GM20431 (cell line): ENCODE measurements around the gene PAPPA.

Experiments
- in situ Hi-C: fragments of 300-500 bp; cut with MseI, MboI; formaldehyde crosslinking; loops from one replicate; pipeline ENCODE4 v1.15.0; 2020; ENCODE audit warnings: low sequenced_read_pairs; ENCODE audit not compliant: unreplicated experiment

The PAPPA gene

GRCh38 chr9:116179568-116179967 is 26.0 kb downstream of the PAPPA start:
- in situ Hi-C loops, result no loop called here

DNA sequence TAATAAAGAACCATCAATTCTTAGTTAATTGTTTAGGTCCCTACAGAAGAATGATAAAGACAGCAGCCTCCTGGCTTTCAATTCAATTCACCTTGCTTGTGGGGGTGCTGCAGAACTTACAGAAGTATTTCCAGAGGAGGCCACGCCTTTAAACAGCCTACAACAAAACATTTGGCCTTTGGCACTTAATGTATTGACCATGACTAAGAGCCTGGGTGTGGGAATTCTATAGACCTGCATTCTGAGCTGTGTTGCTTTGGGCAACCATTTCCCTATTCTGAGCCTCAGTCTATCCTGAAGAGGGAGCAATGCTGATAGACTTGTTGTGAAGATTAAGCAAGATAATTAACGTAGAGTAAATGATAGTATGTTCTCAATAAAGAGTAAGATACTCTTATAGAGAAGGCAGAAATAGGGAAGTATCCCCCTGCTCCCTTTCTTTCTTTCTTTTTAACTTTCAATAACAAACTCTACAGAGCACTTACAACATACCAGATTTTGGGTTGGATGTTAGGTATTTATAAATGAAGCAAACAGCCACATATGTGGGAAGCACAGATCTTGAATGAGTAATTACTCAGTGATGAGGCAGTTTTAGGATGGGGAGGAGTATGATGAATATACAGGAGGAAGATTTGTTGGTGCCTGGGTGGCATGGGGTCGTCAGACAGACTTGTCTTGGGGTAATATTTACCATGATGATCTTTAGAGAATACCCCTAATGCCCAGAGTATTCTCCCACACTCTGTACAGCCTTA is 28.4 kb downstream of the PAPPA start:
- in situ Hi-C loops, result no loop called here

- in situ Hi-C loops, result no loop called here
Measured at GRCh38 chr9:116182876-116183275, 29.3 kb downstream of the PAPPA start.

- in situ Hi-C loops, result no loop called here
Measured at GRCh38 chr9:116187570-116188170, 34.1 kb downstream of the PAPPA start.

- in situ Hi-C loops, result no loop called here
Measured at GRCh38 chr9:116189683-116190082, 36.1 kb downstream of the PAPPA start.

- in situ Hi-C loops, result no loop called here
Measured at GRCh38 chr9:116190637-116191396, 37.2 kb downstream of the PAPPA start.

DNA sequence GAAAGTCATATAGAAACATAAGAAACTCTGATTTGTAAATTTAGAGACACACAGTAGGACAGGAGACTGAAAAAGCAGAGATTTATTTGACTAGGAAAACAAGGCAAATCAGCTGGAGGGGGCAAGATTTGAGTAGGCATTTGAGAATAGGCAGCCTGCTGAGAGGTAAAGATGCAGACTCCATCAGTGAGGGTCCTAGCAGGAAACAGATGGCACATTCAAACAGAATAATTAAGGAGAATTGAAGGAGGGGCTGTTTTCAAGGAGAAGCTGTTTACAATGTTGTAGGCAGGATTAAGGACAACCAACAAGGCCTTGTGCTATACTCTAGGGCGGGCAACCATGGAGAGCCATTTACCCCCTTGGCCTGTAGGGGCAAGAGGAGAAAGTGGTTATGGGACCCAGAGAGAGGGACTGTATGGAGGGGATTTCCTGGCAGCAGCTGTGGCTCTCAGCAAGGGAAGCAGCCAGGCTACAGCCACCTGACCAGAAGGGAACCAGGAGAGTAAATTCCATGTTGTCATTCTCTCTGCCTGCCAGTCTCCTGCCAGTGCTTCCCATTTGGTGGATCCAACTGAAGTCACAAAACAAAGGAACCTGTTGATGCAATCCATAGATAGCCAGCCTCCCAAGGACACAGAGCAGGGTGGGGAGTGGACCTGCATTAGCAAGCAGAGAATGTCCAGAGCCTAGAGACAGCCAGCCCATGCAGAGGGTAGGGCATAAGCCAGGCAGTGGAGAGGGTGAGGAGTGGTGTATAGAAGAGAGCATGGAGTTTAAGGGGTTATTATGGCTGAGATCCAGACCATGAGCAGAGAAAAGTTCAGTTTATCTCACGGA is 38.2 kb downstream of the PAPPA start:
- in situ Hi-C loops, result no loop called here

DNA sequence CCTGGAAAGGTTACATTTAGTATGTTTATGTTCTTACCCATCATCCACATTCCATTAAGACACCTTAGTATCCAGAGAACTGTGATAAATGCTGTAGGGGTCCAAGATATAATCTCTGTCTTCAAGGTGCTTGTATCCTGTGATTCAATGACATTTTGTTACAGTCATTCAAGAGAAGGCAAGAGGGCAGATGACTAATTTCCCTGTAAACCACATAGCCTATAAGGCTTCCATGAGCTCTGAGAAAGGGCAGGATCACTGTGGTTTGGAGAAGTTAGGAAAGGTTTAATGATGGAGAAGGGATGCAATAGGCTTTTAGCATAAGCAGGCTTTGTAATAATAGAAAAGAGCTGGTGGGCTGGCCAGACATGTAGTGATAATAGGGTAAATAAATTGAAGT is 40.0 kb downstream of the PAPPA start:
- in situ Hi-C loops, result no loop called here

DNA sequence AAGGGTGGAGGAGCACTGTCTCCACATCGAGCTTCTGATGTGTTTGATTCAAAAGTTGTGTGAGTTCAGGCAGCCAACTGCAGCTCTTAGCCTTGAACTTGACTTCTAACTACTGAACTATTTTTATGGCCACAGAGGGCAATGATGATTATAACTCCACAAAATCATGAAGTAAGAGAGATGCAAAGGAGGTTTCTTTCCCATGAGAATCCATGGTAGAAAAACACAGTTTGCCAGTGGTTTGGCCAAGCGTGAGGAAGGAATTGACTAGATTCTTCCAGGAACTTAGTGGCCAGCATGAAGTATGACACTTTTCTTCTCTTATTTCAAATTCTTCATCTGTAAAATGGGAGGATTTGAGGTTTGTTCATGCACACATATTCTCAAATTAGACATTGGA is 43.2 kb downstream of the PAPPA start:
- in situ Hi-C loops, result no loop called here

- in situ Hi-C loops, result no loop called here
Measured at GRCh38 chr9:116198344-116198743, 44.8 kb downstream of the PAPPA start.

- in situ Hi-C loops, result no loop called here
Measured at GRCh38 chr9:116202219-116202912, 48.8 kb downstream of the PAPPA start.

DNA sequence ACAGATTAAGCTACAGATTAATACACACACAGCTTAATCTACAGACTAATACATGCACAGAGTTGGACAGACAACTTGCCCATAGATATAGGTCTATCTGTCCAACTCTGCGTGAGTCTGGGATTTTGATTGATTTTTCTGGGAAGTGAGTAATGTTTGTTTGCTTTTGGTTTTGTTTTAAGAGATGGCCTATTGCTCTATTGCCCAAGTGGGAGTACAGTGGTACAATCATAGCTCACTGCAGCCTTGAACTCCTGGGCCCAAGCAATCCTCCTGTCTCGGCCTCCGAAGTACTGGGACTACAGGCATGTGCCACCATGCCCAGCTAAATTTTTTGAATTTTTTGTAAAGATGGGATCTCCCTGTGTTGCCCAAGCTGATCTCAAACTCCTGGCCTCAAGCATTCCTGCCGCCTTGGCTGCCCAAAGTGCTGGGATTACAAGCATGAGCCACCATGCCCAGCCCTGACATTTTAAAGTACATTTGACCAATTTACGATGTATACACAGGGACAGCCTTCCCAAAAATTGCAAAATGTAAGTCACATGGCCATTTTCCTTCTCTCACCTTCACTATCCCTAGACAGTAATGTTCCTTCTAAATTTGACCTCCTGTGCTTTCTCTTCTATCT is 50.8 kb downstream of the PAPPA start:
- in situ Hi-C loops, result no loop called here

DNA sequence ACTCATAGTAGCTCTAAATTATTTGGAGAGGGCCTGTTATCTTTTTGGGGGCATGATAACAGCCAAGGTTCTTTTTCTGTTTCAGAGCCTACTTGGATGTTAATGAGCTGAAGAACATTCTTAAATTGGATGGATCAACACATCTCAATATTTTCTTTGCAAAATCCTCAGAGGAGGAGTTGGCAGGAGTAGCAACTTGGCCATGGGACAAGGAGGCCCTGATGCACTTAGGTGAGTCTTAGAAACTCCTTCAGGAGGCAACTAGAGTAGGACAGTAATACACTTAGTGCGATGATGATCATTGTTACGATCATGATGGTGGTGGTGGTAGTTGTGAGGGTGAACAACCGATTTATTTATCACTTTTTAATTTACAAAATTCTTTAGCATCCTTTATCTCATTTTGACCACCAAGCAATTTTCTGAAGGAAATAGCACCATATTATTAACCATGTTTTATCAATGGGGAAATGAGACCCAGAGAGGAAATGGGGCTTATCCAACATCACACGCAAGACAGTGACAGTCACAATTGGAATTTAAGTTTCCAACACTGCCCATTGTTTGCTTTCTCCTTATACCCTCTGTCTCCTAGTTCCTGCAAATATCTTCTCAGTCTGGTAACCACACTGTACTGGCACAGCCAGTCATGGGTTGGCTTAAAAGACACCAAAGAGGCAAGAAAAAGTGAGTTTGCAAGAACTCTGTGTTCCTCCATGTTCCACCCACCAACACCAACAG is 54.0 kb downstream of the PAPPA start:
- in situ Hi-C loops, result no loop called here

DNA sequence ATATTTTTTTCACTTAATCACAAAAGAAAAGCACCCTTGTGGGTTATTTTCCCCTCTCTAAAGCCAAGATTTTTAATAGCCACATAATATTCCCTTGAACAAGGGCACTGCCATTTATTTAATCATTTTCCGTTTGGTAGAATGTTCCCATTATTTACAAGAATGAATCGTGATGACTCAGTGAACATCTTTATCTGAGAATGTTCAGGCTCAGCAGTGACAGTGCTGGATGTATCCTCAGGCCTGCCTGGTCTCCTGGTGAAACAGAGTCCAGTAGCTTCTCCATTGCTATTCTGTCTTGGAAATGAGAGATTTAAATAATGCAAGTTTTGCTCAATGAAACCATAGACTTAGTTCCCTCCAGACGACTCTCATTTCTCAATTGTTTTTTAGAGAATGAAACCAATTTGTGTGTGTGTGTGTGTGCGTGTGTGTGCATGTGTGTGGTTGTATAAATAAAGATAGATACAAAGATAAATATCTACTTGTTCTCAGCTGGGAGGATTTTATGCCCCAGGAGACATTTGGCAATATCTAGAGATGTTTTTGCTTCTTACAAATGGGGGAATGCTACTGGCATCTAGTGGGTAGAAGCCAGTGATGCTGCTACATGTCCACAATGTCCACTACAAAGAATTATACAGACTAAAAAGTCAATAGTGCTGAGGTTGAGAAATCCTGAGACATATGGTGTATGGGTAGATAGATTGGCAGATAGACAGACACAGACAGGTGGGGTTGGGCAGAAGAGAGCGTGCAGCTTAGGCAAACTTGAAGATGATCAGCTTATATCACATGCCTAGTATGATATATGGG is 55.0 kb downstream of the PAPPA start:
- in situ Hi-C loops, result no loop called here

DNA sequence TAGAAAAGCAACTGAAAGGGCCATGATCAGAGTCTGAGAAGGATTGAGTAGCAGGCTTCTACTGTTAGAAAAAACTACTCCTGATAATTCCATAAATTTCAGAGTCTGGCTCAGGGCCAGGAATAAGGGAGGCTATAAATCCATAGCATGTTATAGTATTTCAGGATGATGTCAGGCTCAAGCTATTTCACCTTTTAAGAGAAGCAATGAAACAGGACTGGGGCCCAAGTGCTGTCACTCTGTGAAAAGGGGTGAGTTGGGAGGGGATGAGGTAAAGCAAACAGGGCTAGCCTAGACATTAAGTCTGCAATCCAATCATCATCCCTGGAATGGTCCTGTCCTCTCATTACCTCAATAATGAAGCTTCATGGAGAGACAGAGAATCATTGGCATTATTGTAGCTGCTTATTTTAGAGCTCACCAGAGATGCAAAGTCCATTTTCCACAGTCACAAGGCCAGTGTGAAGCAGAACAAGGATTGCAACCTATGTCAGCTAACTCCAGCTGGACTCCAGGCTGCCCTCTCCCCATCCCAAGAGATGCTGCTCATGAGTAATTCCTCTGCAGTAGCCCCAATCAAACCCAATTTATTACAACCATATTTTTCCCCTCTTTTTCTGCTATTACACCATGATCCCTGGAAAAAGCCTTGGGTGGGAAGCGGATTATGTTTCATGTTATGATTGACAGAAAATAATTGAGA is 56.0 kb downstream of the PAPPA start:
- in situ Hi-C loops, result no loop called here

DNA sequence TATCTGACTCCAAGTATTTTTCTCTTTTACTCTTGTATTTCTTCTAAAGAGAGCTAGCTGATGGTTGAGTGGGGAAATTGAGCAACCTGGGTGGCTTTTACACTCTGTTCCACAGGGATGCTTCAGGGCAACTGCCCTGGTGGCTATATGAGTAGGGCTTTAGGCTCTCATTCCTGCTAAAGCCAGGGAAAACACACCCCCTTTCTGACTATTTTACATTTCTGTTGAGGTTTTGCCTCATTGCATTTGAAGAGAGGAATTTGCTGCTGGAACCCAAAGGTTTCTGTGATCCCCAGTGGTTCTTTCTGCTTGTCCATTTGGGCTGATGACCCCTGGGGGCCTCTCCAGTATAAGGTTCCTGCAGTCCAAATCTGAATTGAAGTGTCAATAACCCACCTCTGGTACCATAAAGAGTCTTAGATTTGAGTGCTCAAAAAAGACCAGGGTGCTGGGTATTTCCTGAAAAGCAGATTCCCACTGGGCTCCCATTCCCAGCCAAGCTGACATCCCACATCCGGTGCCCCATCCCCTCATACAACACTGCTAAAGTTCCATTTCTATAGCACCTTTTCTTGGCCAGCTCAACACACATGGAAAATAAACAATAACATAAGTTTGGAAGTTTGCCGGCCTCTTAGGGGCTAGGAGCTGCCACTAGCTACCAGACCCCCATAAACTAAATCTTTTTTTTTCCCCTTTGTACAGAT is 59.5 kb downstream of the PAPPA start:
- in situ Hi-C loops, result no loop called here

DNA sequence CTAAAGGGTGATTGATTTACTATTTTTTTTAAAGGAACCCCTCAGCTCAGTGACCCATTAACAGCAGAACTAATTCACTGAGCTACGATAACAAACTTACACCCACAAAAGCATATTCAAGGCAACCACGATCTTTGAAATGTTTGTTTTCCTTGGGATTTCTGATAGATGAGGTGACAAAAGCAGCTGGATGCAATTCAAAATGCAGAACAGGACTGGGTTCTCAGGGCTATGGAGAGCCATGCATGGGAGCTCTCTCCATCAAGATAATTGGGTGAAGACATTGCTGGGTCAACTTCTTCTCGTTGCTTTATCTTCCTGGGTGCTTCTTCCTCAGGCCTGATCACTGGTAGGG is 60.1 kb downstream of the PAPPA start:
- in situ Hi-C loops, result no loop called here
